Natural killer cell treated with Interleukin-12 subunit alpha and Interleukin-12 subunit beta and Interleukin-15 and Interleukin-18, amount 100 ng/mL, for 72 hours (primary cell): ENCODE results near the gene SECTM1. TPM values are rescaled to one million over a fixed set of nuclear protein-coding genes. Genes with fewer than 3 reads are reported as not detected.

Experiments
- ATAC-seq, 2 donors: fragments of 150-1000 bp; cut with Tn5 transposase in 1 of 2; sonication (Bioruptor Pico), chemical (Tn5 transposase) in 1 of 2; 2 replicates each; pipeline ENCODE4 v1.10.0; 2021
- DNase-seq: peaks from one replicate; pipeline ENCODE4 v3.0.0; 2022; ENCODE audit warnings: low spot score
- H3K27ac Mint-ChIP-seq, 2 donors: 1 replicate in 1 of 2; 2 replicates in 1 of 2; pipeline ENCODE4 v1.8.0; 2022; ENCODE audit warnings: mixed read lengths in 2 of 2, mild to moderate bottlenecking in 1 of 2, moderate library complexity in 1 of 2
- H3K27me3 Mint-ChIP-seq, 2 donors: 1 replicate in 1 of 2; 2 replicates in 1 of 2; pipeline ENCODE4 v1.8.0; 2022; ENCODE audit warnings: mixed read lengths in 2 of 2
- H3K36me3 Mint-ChIP-seq: one replicate; pipeline ENCODE4 v1.8.0; 2022; ENCODE audit warnings: mixed read lengths
- H3K4me1 Mint-ChIP-seq, 2 donors: 1 replicate in 1 of 2; 2 replicates in 1 of 2; pipeline ENCODE4 v1.8.0; 2022; ENCODE audit warnings: low read depth in 2 of 2, mixed read lengths in 2 of 2, mild to moderate bottlenecking in 1 of 2
- H3K4me3 Mint-ChIP-seq: one replicate; pipeline ENCODE4 v1.8.0; 2022; ENCODE audit warnings: mixed read lengths
- H3K9me3 Mint-ChIP-seq: 2 replicates; pipeline ENCODE4 v1.8.0; 2022; ENCODE audit warnings: mixed read lengths
- total RNA-seq, 2 donors: library from RNA; stranded (reverse); gene quantifications; one replicate each; pipeline ENCODE4 v1.2.3, GENCODE V29; 2022

The SECTM1 gene
- total RNA-seq, 2 donors from 2014 or later, result 0.56 TPM; not detected in 1

GRCh38 chr17:82292251-82293154, 41.1 kb downstream of the SECTM1 start:
- no peaks in the 10 kb centered on the region for H3K9me3 Mint-ChIP-seq
- ATAC-seq (peak; percentile 97), DNase-seq (peak; percentile 97)
- peak overlapping the region; percentile 62 to 63 for H3K27ac Mint-ChIP-seq
- peak overlapping the region; percentile 79 for H3K4me3 Mint-ChIP-seq
- no peaks in the 10 kb centered on the region for H3K27me3 Mint-ChIP-seq
- H3K4me1 Mint-ChIP-seq, result peaks cover 19 to 28% of the 10 kb centered on the region in 2 donors
- H3K36me3 Mint-ChIP-seq, result no peaks in the 10 kb centered on the region

- Mint-ChIP-seq H3K4me1 (peaks cover 11 to 20% of the 10 kb centered on the region in 2 donors), H3K27ac (peak overlapping the region; percentile 62 to 65), H3K27me3 (no peaks in the 10 kb centered on the region), H3K36me3 (no peaks in the 10 kb centered on the region), H3K9me3 (no peaks in the 10 kb centered on the region), H3K4me3 (peak overlapping the region; percentile 79)
- no peak for DNase-seq
- ATAC-seq, result no peak
Measured at GRCh38 chr17:82291582-82292250, 41.9 kb downstream of the SECTM1 start.

- H3K27me3 Mint-ChIP-seq, result no peaks in the 10 kb centered on the region
- no peaks in the 10 kb centered on the region for H3K9me3 Mint-ChIP-seq
- no peak overlapping the region for H3K4me3 Mint-ChIP-seq
Measured at GRCh38 chr17:82287868-82288801, 45.4 kb downstream of the SECTM1 start.

GRCh38 chr17:82287013-82287867, 46.3 kb downstream of the SECTM1 start:
- Mint-ChIP-seq H3K4me1 (peaks cover 8 to 11% of the 10 kb centered on the region in 2 donors), H3K36me3 (no peaks in the 10 kb centered on the region), H3K27ac (no peak overlapping the region), H3K9me3 (no peaks in the 10 kb centered on the region), H3K27me3 (no peaks in the 10 kb centered on the region), H3K4me3 (no peak overlapping the region)
- DNase-seq (no peak), ATAC-seq (no peak)

More at GRCh38 chr17:82287868-82288801, 45.4 kb downstream of the SECTM1 start:
- peaks cover 7 to 11% of the 10 kb centered on the region in 2 donors for H3K4me1 Mint-ChIP-seq
- DNase-seq (no peak), ATAC-seq (no peak)
- H3K36me3 Mint-ChIP-seq, result no peaks in the 10 kb centered on the region
- no peak overlapping the region for H3K27ac Mint-ChIP-seq

GRCh38 chr17:82285141-82285540, 48.4 kb downstream of the SECTM1 start:
- Mint-ChIP-seq H3K4me3 (no peak overlapping the region), H3K27ac (no peak overlapping the region), H3K9me3 (no peaks in the 10 kb centered on the region), H3K36me3 (no peaks in the 10 kb centered on the region), H3K27me3 (no peaks in the 10 kb centered on the region), H3K4me1 (peaks cover 16 to 23% of the 10 kb centered on the region in 2 donors)
- DNase-seq (no peak), ATAC-seq (no peak)

- Mint-ChIP-seq H3K36me3 (no peaks in the 10 kb centered on the region), H3K9me3 (no peaks in the 10 kb centered on the region), H3K4me1 (peaks cover 19 to 23% of the 10 kb centered on the region in 2 donors), H3K27ac (peak overlapping the region in 1 of 2 donors; percentile 70), H3K27me3 (no peaks in the 10 kb centered on the region), H3K4me3 (peak overlapping the region; percentile 41)
- peak; percentile 69 to 74 for ATAC-seq
- DNase-seq, result no peak
Measured at GRCh38 chr17:82283208-82283749, 50.3 kb downstream of the SECTM1 start.

GRCh38 chr17:82282239-82283207, 51.0 kb downstream of the SECTM1 start:
- ATAC-seq, result peak; percentile 48 to 65
- no peak overlapping the region for H3K4me3 Mint-ChIP-seq

GRCh38 chr17:82281502-82282238, 51.9 kb downstream of the SECTM1 start:
- Mint-ChIP-seq H3K27me3 (no peaks in the 10 kb centered on the region), H3K9me3 (no peaks in the 10 kb centered on the region), H3K4me1 (peaks cover 19 to 28% of the 10 kb centered on the region in 2 donors), H3K27ac (peak overlapping the region; percentile 42), H3K36me3 (no peaks in the 10 kb centered on the region), H3K4me3 (peak overlapping the region; percentile 58)
- ATAC-seq (peak; percentile 91 to 95), DNase-seq (peak; percentile 82)

More at GRCh38 chr17:82282239-82283207, 51.0 kb downstream of the SECTM1 start:
- Mint-ChIP-seq H3K9me3 (no peaks in the 10 kb centered on the region), H3K27me3 (no peaks in the 10 kb centered on the region), H3K4me1 (peaks cover 19 to 23% of the 10 kb centered on the region in 2 donors), H3K36me3 (no peaks in the 10 kb centered on the region), H3K27ac (peak overlapping the region in 1 of 2 donors; percentile 42)
- DNase-seq, result no peak

- Mint-ChIP-seq H3K4me1 (peaks cover 19 to 28% of the 10 kb centered on the region in 2 donors), H3K27ac (peak overlapping the region in 1 of 2 donors; percentile 42), H3K27me3 (no peaks in the 10 kb centered on the region), H3K9me3 (no peaks in the 10 kb centered on the region), H3K4me3 (peak overlapping the region; percentile 58), H3K36me3 (no peaks in the 10 kb centered on the region)
- DNase-seq, result no peak
- ATAC-seq, result no peak
Measured at GRCh38 chr17:82281076-82281475, 52.5 kb downstream of the SECTM1 start.

GRCh38 chr17:82280537-82280936, 53.0 kb downstream of the SECTM1 start:
- Mint-ChIP-seq H3K9me3 (no peaks in the 10 kb centered on the region), H3K4me3 (peak overlapping the region; percentile 20), H3K27me3 (no peaks in the 10 kb centered on the region), H3K27ac (peak overlapping the region in 1 of 2 donors; percentile 27), H3K36me3 (no peaks in the 10 kb centered on the region), H3K4me1 (peaks cover 19 to 28% of the 10 kb centered on the region in 2 donors)
- DNase-seq, result no peak
- ATAC-seq, result no peak

- no peak overlapping the region for H3K27ac Mint-ChIP-seq
- DNase-seq (no peak), ATAC-seq (no peak)
- H3K36me3 Mint-ChIP-seq, result no peaks in the 10 kb centered on the region
- no peaks in the 10 kb centered on the region for H3K9me3 Mint-ChIP-seq
- H3K4me3 Mint-ChIP-seq, result no peak overlapping the region
- no peaks in the 10 kb centered on the region for H3K27me3 Mint-ChIP-seq
- H3K4me1 Mint-ChIP-seq, result peaks cover 22 to 31% of the 10 kb centered on the region in 2 donors
Measured at GRCh38 chr17:82278786-82279391, 54.7 kb downstream of the SECTM1 start.
